GM21381 (cell line): ENCODE data around the gene SRC.

Experiments used
- ATAC-seq: cut with Tn5 transposase; IDR thresholded peaks from one replicate; pipeline ENCODE4 v1.9.1; 2021; ENCODE audit warnings: mild to moderate bottlenecking, moderate library complexity; ENCODE audit not compliant: unreplicated experiment

SRC gene

DNA sequence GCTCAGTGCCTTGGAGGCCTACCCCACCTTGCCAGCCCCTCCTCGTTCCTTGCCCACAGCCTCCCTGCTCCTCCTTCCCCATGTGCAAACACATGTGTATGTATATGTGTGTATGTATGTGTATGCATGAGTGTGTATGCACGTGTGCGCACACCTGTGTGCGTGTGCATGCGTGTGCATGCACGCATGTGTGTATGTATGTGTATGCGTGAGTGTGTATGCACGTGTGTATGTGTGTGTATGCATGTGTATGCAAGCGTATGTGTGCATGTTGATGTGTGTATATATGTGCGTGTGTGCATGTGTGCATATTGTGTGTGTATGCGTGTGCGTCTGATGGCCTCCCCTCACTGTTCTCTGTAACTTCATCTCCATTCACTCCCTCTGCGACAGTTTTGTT, 74.7 kb downstream of the SRC start:
- no peak for ATAC-seq

- no peak for ATAC-seq
Measured at GRCh38 chr20:37421060-37421905, 75.3 kb downstream of the SRC start.

DNA sequence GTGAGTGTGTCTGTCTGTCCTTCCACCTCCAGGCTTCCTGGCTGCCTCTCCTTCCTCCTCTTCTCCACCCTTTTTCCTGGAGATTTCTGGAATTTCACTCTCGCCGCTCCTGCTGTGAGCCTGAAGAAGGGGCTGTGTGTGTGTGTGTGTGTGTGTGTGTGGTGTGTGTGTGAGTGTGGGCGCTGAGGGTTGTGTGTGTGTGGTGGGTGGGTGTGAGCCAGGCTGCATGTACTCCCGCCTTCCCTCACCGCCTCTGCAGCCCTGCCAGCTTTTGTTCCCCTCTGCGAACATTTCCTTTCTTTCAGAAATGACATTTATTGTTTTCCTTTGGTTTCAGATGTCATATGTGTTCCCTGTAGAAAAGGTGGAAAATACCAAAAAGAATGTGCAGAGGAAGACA, 76.0 kb downstream of the SRC start:
- no peak for ATAC-seq

- ATAC-seq = no peak
Measured at GRCh38 chr20:37422791-37423286, 76.9 kb downstream of the SRC start.

GRCh38 chr20:37423545-37423944, 77.6 kb downstream of the SRC start:
- ATAC-seq = no peak

DNA sequence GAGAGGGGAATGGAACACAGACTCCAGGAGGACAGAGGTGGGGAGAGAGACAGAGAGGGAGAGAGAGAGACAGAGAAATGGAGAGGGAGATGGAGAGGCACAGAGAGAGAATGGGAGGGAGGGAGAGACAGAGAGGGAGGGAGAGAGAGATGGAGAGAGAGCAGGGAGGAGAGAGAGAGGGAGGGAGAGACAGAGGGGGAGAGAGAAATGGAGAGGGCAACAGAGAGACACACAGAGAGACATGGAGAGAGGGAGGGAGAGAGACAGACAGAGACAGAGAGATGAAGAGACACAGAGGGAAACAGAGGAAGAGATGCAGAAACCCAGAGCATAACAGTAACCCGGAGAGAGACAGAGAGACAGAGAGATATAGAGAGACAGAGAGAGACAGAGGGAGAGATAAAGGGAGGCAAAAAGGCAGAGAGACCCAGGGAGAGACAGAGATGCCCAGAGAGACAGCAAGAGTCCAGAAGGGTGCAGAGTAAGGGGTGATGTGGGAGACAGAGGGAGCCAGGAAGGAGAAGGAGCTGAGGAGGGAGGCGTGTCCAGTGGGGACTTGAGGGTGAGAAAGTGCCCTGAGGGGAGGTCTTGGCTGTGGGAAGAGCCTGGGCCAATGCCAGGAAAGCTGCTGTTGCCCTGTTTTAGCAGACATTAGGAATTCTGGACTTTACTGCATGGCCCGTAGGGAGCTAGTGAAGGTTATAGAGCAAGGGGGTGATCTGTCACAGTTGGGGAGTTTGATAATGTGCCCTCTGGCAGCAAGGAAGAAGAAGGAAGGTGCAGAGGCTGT, 78.3 kb downstream of the SRC start:
- ATAC-seq = no peak

DNA sequence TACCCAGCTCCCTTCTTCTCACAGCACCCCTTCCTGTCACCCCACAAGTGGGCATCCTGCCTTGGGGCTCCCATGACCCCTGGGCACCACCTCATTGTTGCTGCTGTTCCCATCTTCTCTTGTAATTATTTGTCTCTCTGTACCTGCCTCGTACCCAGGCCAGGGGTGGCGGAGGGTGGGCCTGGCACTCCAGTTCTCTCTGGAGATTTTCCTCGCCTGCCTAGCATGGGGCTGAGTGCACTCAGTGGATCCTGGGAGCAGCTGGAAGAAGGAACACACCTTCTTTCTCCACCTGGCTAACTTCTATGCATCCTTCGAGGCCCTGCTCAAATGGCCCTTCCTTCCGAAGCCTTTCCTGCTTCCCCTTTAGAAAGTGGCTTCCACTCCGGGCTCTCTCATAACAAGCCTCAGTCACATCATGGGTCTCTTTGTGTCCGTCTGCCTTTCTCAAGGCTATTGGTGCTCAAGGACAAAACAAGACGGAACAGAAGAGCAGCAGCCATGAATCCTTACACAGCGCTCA, 79.2 kb downstream of the SRC start:
- ATAC-seq = no peak

GRCh38 chr20:37426106-37426505, 80.2 kb downstream of the SRC start:
- no peak for ATAC-seq

DNA sequence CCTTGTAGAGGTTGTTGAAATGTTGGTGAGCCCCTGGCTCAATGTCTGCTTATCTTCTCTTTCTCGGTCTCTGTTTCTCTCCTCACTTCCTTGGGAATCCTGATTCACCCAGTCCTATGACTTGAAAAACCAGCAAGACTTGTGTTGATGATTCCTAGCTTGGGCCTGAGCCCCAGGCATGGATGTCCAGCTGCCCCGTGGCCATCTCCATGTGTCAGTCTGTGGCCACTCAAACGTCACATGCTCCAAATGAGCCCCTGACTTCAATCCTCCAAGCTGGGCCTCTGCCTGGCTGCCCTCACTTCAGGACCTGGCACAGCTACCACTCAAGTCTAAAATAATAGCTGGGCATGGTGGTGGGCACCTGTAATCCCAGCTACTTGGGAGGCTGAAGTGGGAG, 81.0 kb downstream of the SRC start:
- no peak for ATAC-seq

DNA sequence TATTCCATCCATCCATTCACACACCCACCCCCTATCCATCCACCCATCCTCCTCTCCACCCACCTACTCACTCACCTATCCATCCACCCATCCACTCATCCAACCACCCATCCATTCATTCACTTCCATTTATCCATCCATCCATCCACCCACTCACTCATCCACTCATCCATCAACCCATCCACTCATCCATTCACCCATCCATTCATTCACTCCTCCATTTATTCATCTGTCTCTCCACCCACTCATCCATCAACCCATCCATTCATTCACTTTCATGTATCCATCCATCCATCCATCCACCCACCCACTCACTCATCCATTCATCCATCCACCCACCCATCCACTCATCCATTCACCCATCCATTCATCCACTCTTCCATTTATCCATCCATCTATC, 84.1 kb downstream of the SRC start:
- no peak for ATAC-seq

- ATAC-seq = no peak
Measured at GRCh38 chr20:37430778-37431460, 85.0 kb downstream of the SRC start.

- no peak for ATAC-seq
Measured at GRCh38 chr20:37431786-37432185, 85.8 kb downstream of the SRC start.

DNA sequence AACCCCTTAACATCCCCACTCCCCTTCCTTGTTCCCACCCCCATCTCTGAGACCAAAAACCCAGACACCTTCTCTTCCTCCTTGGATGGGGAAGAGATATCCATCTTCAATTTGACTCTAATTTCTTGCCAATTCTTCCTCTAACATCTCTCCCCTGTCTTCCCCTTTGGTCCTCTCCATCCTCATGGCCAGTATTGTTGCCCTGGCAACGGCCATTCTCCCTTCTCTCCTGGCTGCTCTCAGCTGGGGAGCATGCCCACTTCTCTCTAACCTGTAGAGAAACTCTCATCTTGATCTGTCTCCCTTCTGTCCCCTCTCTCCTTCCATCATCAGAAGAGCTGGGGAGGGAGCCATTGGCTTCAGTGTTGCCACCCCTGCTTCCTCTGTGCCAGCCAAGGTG, 86.7 kb downstream of the SRC start:
- no peak for ATAC-seq

GRCh38 chr20:37435607-37436006, 89.7 kb downstream of the SRC start:
- no peak for ATAC-seq

DNA sequence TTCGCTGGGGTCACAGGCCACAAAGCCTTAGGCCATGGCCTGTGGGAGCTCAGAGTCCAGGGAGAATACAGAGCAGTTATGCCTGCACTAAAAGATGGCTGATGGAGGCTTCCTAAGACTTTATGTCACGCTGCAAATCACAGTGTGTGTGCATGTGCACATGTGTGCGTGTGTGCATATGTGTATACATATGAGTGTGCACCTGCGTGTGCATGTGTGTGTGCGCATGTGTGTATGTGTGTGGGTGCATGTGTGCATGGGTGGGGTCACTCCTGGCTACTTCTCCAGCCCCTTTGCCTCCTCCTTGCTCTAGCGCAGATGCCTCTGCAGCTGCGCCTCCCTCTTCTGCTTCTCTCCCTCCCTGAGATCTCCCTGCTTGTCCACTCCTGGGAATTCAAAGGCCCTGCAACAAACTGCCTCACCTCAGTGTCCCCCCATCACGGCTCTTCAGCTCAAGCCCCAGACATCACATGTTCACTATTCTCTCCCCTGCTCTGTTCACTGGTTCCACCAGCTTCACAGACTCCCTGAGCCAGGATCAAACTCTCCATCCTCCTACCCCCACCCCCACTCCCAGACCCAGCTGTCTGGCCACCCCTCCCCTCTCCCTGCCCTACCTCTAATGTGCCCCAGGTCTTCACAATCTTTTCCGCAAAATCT, 90.7 kb downstream of the SRC start:
- no peak for ATAC-seq

- no peak for ATAC-seq
Measured at GRCh38 chr20:37437676-37438075, 91.7 kb downstream of the SRC start.

GRCh38 chr20:37438464-37439222, 92.7 kb downstream of the SRC start:
- no peak for ATAC-seq

DNA sequence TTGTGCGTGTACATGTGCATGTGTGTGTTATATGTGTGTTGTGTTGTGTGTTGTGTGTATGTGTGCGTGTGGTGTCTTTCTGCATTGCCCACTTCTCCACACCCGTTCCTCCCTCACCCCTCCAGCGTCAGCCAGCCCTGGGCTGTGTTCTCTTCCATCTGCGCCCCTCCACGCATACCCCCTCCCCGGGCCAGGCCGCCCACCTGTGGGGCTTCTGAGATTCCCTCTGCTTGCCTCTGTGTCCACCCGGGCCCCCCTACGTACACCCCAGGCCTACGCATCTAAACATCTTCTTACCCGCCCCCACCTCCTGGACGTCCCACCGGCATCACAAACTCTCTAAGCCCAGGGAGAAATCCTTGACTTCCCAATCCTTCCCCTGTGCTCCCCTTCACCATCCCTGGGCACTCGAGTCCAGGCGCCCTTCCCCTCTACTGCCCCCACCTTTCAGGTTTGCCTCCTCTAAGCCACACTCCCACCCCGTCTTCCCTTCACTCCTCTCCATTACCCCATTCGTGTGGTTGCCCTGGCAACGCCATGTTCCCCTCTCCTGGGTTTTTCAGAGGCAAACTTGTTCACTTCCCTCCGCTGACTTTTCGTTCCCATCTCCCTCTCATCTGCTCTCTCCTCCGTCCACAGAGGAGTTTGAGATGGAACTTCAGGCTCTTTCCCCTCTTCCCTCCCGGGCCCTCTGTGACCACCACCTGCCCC, 93.4 kb downstream of the SRC start:
- ATAC-seq = no peak

DNA sequence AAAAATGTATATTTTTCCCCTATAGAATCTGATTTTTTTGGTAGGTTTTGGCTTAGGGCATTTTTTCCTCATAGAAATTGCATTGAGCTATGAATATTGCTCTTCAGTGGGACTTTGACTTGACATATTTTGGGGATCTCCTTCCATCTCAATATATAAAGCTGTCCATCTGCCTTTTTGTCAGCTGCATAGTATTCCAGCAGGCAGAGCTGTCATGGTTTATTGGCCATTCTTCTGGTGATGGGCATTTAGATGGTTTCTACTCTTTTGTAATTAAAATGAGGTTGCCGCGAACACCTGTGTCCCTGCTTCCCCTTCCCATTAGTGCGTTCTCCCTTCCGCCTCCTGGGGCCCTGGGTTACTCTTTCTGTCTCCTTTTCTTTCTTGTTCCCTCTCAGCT, 95.1 kb downstream of the SRC start:
- ATAC-seq = no peak
